ENCODE results near the gene BBX.
A peak's percentile ranks its signal among the peaks of the same experiment; 100 is the strongest.

The BBX gene

DNA sequence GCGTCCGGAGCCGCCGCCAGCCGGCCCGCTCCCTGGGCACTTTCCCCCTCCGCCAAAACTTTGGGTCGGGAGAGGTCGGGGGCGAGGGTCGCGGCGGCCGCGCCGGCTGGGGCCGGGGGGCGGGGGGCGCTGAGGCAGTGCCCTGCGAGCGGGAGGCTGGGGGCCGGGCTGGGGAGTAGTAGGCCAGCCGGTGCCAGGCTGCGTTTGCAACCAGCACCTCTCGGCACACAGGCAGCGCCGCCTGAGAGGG, 452 bp downstream of the BBX start:
- peak overlapping the region; percentile 94 for H3K4me3 ChIP-seq (ENCODE audit: low read depth, low read length)
- no peak for DNase-seq (ENCODE audit: low read depth)
- TF ChIP-seq CTCF (IDR thresholded peaks at IDR 0.05; ENCODE audit: insufficient read depth, low read depth, low read length, missing control alignments) = no peak

DNA sequence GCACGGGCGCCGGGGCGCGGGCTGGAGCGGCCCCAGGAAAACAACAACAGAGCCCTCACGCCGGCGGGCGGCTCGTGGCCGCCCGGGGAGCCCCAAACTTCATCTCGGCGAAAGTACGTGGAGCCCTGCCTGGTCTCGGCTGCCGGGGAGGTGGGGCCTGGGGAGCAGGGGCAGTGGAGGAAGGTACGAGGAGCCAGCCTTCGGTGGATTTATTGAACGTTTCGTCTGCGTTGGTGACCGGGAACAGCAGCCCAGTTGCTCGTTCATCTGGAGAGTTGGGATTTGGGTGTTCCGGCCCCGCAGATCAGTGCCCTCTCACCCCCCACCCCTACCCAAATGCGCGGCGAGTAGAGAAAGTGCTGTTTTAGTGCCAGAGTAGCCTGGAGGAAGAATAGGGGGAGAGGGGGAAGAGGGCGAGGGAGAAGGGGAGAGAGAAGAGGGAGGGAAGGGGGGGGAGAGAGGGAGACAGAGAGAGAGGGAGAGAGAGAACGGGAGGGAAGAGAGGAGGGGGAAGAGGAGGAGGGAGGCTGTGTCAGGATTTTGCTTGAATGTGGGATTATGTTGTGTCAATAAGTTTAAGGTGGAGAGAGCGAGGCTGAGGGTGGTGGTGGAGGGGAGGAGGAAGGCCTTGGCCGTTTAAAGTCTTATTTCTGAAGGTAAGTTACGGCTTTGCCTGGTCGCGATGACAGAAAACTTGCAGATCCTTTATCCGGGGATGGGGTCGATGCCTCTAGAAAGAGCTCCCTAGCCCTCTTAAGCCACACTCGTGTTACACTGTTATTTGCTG, 970 bp downstream of the BBX start:
- no peak for TF ChIP-seq CTCF (IDR thresholded peaks at IDR 0.05; ENCODE audit: insufficient read depth, low read depth, low read length, missing control alignments)
- peak overlapping the region; percentile 94 for H3K4me3 ChIP-seq (ENCODE audit: low read depth, low read length)
- peak; percentile 61 for DNase-seq (ENCODE audit: low read depth)

DNA sequence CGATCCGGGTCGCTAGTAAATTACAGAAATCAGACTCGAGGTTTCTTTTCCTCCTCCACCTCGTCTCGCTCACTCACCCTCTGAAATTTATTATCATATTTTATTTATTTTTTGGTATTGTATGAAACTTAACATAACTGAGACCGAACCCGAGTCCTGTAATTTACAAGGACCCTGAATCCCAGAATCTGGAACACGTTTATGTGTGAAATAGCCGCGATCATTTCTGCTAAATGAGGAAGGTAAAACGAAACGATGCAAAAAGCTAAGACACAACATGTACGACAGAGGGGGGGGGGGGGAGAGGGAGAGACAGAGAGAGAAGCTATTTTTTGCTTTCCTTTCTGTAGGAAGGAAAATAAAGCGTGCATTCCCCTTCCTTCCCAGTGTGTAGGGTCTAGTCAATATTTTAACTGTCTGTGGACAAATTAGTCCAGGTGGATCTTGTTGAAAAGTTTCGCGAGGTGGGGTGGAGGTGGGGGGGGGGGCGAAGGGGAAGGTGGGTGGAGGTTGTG, 1.6 kb downstream of the BBX start:
- peak overlapping the region; percentile 94 for H3K4me3 ChIP-seq (ENCODE audit: low read depth, low read length)
- DNase-seq (ENCODE audit: low read depth) = peak; percentile 41
- no peak for TF ChIP-seq CTCF (IDR thresholded peaks at IDR 0.05; ENCODE audit: insufficient read depth, low read depth, low read length, missing control alignments)

- no peak for TF ChIP-seq CTCF (IDR thresholded peaks at IDR 0.05; ENCODE audit: insufficient read depth, low read depth, low read length, missing control alignments)
- H3K4me3 ChIP-seq (ENCODE audit: low read depth, low read length) = peak overlapping the region; percentile 94
- DNase-seq (ENCODE audit: low read depth) = peak; percentile 56
These were observed 2.3 kb downstream of the BBX start for GRCh38 chr3:107524841-107525643.

- DNase-seq (ENCODE audit: low read depth) = no peak
These were observed 3.0 kb downstream of the BBX start for GRCh38 chr3:107525644-107526305.

More at GRCh38 chr3:107525644-107526305, 3.0 kb downstream of the BBX start:
- no peak for TF ChIP-seq CTCF (IDR thresholded peaks at IDR 0.05; ENCODE audit: insufficient read depth, low read depth, low read length, missing control alignments)
- peak overlapping the region; percentile 94 for H3K4me3 ChIP-seq (ENCODE audit: low read depth, low read length)

Measured in GM12865 (cell line).